SK-N-MC (cell line): ENCODE measurements around the gene GRIK2.

Experiments
- DNase-seq: peaks from one replicate; pipeline ENCODE4 v3.0.0-alpha.2; 2011; ENCODE audit warnings: low read depth, low spot score
- H3K27ac ChIP-seq: fragments of 200-600 bp; sonication (generic); 2 replicates; pipeline ENCODE4 v1.5.1; 2016; ENCODE audit warnings: mixed run types
- H3K36me3 ChIP-seq: fragments of 200-600 bp; sonication (generic); 2 replicates; pipeline ENCODE4 v1.6.1; 2017; ENCODE audit warnings: antibody characterized with exemption, low read length, mixed read lengths; ENCODE audit not compliant: insufficient read depth
- H3K4me3 ChIP-seq: fragments of 200-600 bp; sonication (generic); 2 replicates; pipeline ENCODE4 v1.5.1; 2016
- H3K9ac ChIP-seq: fragments of 200-600 bp; sonication (generic); 2 replicates; pipeline ENCODE4 v1.8.0; 2017; ENCODE audit warnings: mixed run types, mixed read lengths; ENCODE audit not compliant: insufficient read length
- H3K9me3 ChIP-seq: fragments of 200-600 bp; sonication (generic); 2 replicates; pipeline ENCODE4 v1.6.1; 2017; ENCODE audit warnings: low read depth, mild to moderate bottlenecking, antibody characterized with exemption, low read length, moderate library complexity, mixed read lengths
- EZH2 ChIP-seq: fragments of 200-600 bp; sonication (generic); IDR thresholded peaks from one replicate; pipeline ENCODE4 v1.6.1; 2017; ENCODE audit warnings: antibody characterized with exemption
- FOXP2 ChIP-seq: optimal IDR thresholded peaks from 2 replicates; pipeline ENCODE3; 2011; ENCODE audit warnings: mild to moderate bottlenecking, moderate library complexity; ENCODE audit not compliant: insufficient read depth; ENCODE audit errors: extremely low read length, control extremely low read depth
- POLR2AphosphoS5 ChIP-seq: IDR thresholded peaks from 2 replicates; pipeline ENCODE4 v1.6.1; 2012; ENCODE audit warnings: mild to moderate bottlenecking, low read depth, low read length, borderline replicate concordance

GRIK2 gene

DNA sequence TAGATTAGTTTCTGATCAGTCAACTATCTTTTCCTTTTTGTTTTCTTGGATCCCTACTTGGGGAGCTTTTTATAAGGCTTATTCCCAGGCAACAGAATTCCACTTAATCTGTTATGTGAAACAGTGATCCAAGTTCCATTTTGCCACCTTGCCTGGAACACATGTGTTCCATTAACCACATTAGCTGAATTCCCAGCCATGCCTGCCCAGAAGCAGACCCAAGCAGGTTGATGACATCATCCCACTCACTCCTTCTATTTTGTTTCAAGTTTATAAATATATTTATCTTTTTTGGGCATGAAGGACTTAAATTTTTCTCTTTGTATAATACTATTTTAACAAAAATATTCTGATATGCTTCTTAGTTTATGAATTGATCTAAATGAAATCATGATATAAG lies 587.4 kb downstream of the GRIK2 start:
- Histone ChIP-seq H3K27ac (no peak overlapping the region), H3K9me3 (no peaks in the 10 kb centered on the region), H3K9ac (no peak overlapping the region), H3K4me3 (no peak overlapping the region), H3K36me3 (no peaks in the 10 kb centered on the region)
- TF ChIP-seq FOXP2 (no peak), POLR2AphosphoS5 (no peak), EZH2 (no peak)
- no peak for DNase-seq

DNA sequence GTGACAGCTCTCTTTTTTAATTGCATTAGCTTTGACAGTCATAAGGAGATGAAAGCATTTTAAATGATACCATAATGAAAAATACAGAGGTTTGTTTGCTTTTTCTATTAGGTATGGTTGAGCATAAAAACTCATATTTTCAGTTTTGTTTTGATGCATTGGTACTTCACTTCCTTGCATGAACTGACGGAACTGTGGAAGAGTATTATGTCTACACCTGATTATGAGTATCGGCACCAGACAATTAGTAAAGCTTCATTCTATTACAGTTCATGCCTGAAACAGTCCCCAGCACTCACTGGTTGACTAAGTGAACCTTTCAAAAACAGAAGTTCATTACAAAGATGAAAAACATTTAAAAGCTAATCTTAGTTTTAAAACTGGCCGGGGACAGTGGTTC lies 593.0 kb downstream of the GRIK2 start:
- Histone ChIP-seq H3K9me3 (no peaks in the 10 kb centered on the region), H3K9ac (no peak overlapping the region)
- TF ChIP-seq FOXP2 (no peak), POLR2AphosphoS5 (no peak), EZH2 (no peak)

DNA sequence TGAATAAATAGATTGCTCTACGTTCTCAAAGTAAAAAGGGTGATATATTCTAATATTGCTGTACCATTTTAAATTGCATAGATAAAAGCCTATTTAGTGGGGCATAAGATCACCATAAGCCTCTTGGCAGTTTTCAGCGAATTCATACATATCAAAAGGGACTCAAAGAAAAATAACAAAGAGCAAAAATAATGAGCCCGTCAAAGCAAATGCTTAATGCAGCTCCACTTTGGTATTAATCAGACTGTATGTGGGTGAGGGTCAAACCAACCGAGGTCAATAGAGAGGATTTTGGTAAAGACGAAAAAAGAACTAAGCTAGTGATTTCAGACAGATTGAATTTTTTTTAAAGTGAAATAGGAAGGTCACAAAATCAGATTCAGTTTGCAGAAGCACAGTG lies 598.8 kb downstream of the GRIK2 start:
- H3K27ac ChIP-seq: peak overlapping the region; percentile 80
- no peak for DNase-seq
- H3K9ac ChIP-seq: no peak overlapping the region
- TF ChIP-seq FOXP2 (no peak), EZH2 (no peak), POLR2AphosphoS5 (no peak)
- no peaks in the 10 kb centered on the region for H3K9me3 ChIP-seq
- no peaks in the 10 kb centered on the region for H3K36me3 ChIP-seq
- H3K4me3 ChIP-seq: peak overlapping the region; percentile 34

More for the DNA sequence above, 593.0 kb downstream of the GRIK2 start:
- Histone ChIP-seq H3K27ac (no peak overlapping the region), H3K36me3 (no peaks in the 10 kb centered on the region), H3K4me3 (no peak overlapping the region)
- no peak for DNase-seq

DNA sequence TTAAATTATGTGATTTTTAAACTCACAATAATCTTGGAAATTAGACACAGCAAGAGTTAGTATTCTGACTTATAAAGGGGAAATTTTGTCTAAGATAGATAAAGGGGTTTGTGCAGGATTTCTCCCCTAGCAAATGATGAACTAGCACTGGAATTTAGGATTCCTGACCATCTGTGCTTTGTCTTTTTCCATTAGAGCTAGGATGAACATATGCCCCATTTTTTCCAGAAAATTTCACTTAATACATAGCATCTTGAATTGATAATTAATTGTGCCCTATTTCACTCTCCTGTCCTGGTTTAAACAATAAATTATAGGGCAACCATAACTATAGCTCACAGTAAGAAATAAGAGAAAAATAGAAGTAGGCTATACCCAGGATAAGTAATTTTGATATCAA lies 601.0 kb downstream of the GRIK2 start:
- no peak for TF ChIP-seq POLR2AphosphoS5
- TF ChIP-seq EZH2: no peak
- TF ChIP-seq FOXP2: no peak
- DNase-seq: no peak
- Histone ChIP-seq H3K4me3 (no peak overlapping the region), H3K36me3 (no peaks in the 10 kb centered on the region), H3K9ac (no peak overlapping the region), H3K27ac (no peak overlapping the region), H3K9me3 (no peaks in the 10 kb centered on the region)

DNA sequence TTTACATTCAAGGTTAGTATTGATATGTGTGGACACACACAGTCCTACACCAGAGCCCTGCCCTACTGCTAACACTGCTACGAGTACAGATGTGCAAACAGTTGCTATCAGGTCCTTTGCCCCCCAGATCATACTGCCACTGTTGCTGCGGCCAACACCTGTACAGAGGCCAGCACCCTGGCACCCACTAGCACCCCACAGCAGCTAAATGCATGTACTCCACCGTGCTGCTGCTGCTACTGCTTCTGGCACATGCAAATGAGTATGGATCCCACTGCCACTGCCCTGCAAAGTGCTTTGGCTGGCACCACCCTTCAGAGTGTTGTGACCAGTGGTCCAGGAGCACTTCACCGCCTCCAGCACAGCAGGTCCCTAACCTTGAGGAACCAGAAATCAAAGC lies 621.9 kb downstream of the GRIK2 start:
- no peak for TF ChIP-seq FOXP2
- TF ChIP-seq POLR2AphosphoS5: no peak
- TF ChIP-seq EZH2: no peak
- peaks cover 2% of the 10 kb centered on the region; the same call in 1 of the 2 replicates for H3K9me3 ChIP-seq

DNA sequence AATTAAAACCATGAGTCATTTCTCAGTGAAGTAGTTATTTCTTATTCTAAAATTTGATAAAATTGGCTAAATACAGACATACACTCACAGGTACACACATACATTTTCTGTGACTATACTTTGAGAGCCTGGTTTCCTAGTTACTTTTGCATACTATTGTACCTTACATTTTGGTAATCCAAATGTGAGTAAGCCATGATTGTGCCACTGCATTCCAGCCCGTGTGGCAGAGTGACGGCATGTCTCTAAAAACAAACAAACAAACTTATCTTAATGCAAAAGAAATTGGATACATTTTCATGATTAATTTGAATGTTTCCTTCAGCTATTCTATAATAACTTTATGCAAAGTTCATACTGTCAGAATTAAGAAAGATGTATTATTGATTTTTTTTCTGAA lies 628.8 kb downstream of the GRIK2 start:
- H3K27ac ChIP-seq: no peak overlapping the region
- no peak for DNase-seq
- no peak overlapping the region for H3K4me3 ChIP-seq
- no peak overlapping the region for H3K9ac ChIP-seq
- H3K9me3 ChIP-seq: no peaks in the 10 kb centered on the region
- no peaks in the 10 kb centered on the region for H3K36me3 ChIP-seq
- no peak for TF ChIP-seq EZH2
- TF ChIP-seq POLR2AphosphoS5: no peak
- no peak for TF ChIP-seq FOXP2

More for the DNA sequence above, 621.9 kb downstream of the GRIK2 start:
- DNase-seq: no peak
- Histone ChIP-seq H3K36me3 (no peaks in the 10 kb centered on the region), H3K4me3 (no peak overlapping the region), H3K27ac (no peak overlapping the region), H3K9ac (no peak overlapping the region)

DNA sequence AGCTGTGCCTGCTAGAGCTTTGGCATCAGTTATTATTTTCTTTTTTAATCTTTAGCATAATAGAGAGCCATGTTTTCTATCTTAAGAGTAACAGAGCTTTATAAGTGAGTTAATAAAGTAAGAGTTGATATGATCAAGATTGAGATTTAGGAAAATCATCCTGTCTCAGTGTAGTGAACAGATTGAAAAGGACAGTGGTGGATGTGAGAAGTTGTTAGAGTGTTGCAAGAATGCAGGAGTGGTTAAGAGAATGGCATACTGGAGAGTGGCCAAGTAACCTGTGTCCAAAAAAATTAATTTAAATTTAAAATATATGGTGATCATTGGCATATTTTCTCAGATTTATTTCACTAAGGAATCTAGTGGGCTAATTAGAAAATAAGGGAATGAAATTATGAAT lies 629.3 kb downstream of the GRIK2 start:
- no peaks in the 10 kb centered on the region for H3K36me3 ChIP-seq
- TF ChIP-seq EZH2 (no peak), FOXP2 (no peak), POLR2AphosphoS5 (no peak)
- no peak for DNase-seq
- no peaks in the 10 kb centered on the region for H3K9me3 ChIP-seq
- H3K27ac ChIP-seq: no peak overlapping the region
- H3K9ac ChIP-seq: no peak overlapping the region
- no peak overlapping the region for H3K4me3 ChIP-seq

DNA sequence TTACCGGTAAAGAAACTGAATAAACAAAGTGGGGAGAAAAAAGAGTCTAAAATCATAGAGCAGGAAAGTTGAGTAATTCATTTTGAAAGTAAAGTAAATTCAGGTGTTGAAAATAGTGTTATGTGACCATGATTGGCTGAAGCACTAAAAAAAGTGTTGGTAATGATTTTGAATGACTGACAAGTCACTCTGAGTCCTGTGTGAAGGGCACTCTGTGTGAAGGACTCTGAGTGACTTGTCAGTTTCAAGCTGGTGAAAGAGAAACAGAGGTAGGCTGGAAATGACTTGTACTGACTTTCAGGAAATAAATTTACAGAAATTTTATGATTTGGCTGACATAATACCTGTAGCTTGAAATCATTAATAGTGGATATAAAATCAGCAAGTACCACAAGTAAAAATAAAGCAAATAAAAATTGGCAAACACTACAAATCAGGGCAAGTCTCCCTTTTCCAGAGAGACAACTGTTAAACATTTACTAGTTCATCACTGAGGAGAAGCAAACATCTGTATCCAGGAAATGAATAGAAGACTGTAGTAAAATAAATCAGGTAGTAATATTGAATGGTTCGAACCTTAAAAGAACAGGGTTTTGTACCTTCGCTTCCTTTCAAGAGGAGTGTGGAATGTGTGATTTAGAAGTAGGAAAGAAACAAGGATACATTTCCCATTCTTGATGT lies 630.6 kb downstream of the GRIK2 start:
- TF ChIP-seq POLR2AphosphoS5 (no peak), EZH2 (no peak), FOXP2 (no peak)
- DNase-seq: no peak

DNA sequence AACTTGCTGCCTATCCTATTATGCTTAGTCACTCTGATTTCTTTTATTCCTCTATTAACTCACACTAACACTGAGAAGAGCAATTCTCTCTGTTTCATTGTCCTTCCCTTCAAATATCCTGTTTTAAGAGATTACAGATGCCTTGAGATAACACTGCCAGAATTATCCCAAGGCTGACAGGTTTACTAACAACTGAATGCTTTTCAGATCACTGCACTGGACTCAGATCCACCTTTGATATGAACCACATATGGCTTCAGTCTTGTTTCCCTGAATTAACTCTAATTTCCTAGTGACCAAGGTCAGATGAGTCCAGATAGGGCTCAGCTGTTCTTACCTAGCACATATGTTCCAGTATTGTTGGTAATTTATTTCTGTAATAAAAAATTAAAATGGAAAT lies 633.1 kb downstream of the GRIK2 start:
- Histone ChIP-seq H3K36me3 (no peaks in the 10 kb centered on the region), H3K9me3 (no peaks in the 10 kb centered on the region), H3K27ac (peak overlapping the region; percentile 43; the same call in 1 of the 2 replicates), H3K9ac (no peak overlapping the region), H3K4me3 (no peak overlapping the region)
- no peak for TF ChIP-seq POLR2AphosphoS5
- TF ChIP-seq FOXP2: no peak
- no peak for TF ChIP-seq EZH2
- no peak for DNase-seq

More for the DNA sequence above, 630.6 kb downstream of the GRIK2 start:
- no peak overlapping the region for H3K9ac ChIP-seq
- H3K36me3 ChIP-seq: no peaks in the 10 kb centered on the region
- no peak overlapping the region for H3K27ac ChIP-seq
- no peak overlapping the region for H3K4me3 ChIP-seq
- no peaks in the 10 kb centered on the region for H3K9me3 ChIP-seq
